Chondrocyte (in vitro differentiated cells): Measurements from ENCODE around the gene GRM7. TPM values are rescaled to one million over a fixed set of nuclear protein-coding genes. Genes with fewer than 3 reads are reported as not detected.

Source experiments
- DNase-seq: peaks from one replicate; pipeline ENCODE4 v3.0.0; 2021; ENCODE audit warnings: mixed read lengths, low spot score
- H3K27ac Mint-ChIP-seq: one replicate; pipeline ENCODE4 v1.8.0; 2021; ENCODE audit warnings: mild to moderate bottlenecking, moderate library complexity, mixed read lengths; ENCODE audit not compliant: unreplicated experiment
- H3K27me3 Mint-ChIP-seq: 2 replicates; pipeline ENCODE4 v1.8.0; 2021; ENCODE audit warnings: low read depth, mixed read lengths
- H3K36me3 Mint-ChIP-seq: 2 replicates; pipeline ENCODE4 v1.8.0; 2021; ENCODE audit warnings: low read depth, mixed read lengths
- H3K4me1 Mint-ChIP-seq: 2 replicates; pipeline ENCODE4 v1.8.0; 2021; ENCODE audit warnings: low read depth, mild to moderate bottlenecking, mixed read lengths
- H3K4me3 Mint-ChIP-seq: one replicate; pipeline ENCODE4 v1.8.0; 2021; ENCODE audit warnings: mild to moderate bottlenecking, moderate library complexity, mixed read lengths; ENCODE audit not compliant: unreplicated experiment
- H3K9me3 Mint-ChIP-seq: 2 replicates; pipeline ENCODE4 v1.8.0; 2021; ENCODE audit warnings: low read depth, mixed read lengths
- total RNA-seq: library from RNA; stranded (reverse); gene quantifications from 3 replicates; pipeline ENCODE4 v1.2.1, GENCODE V29; 2021
- TF ChIP-seq, protein P1 (sequence below): fragments of 200-600 bp; sonication (generic); IDR thresholded peaks from 2 replicates; pipeline ENCODE4 v1.5.0; 2021; ENCODE audit warnings: antibody characterized with exemption, mild to moderate bottlenecking, moderate library complexity

GRM7 gene
- total RNA-seq, 1 donor from 2014 or later, result not detected

DNA sequence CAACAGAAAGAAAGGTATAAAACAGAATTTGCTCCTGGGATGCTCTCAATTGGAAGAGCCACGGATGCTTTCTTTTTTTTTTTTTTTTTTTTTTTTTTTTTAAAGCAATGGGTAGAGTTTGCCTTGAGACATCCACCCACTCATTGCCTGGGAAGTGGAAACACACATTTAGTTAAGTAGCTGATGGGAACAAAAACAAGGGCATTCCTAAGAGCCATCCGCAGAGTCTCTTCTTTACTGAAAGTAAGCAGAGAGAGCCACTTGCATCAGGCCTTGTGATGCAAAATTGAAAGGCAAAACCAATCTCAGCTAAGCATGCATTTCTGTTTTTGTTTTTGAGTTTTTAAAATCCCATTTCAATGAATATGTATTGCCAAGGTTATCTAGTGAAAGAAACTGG, 852.8 kb downstream of the GRM7 start:
- TF ChIP-seq, protein P1, sequence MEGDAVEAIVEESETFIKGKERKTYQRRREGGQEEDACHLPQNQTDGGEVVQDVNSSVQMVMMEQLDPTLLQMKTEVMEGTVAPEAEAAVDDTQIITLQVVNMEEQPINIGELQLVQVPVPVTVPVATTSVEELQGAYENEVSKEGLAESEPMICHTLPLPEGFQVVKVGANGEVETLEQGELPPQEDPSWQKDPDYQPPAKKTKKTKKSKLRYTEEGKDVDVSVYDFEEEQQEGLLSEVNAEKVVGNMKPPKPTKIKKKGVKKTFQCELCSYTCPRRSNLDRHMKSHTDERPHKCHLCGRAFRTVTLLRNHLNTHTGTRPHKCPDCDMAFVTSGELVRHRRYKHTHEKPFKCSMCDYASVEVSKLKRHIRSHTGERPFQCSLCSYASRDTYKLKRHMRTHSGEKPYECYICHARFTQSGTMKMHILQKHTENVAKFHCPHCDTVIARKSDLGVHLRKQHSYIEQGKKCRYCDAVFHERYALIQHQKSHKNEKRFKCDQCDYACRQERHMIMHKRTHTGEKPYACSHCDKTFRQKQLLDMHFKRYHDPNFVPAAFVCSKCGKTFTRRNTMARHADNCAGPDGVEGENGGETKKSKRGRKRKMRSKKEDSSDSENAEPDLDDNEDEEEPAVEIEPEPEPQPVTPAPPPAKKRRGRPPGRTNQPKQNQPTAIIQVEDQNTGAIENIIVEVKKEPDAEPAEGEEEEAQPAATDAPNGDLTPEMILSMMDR, result no peak
- peaks cover 5% of the 10 kb centered on the region for H3K9me3 Mint-ChIP-seq
- no peak overlapping the region for H3K4me3 Mint-ChIP-seq
- no peak for DNase-seq
- H3K27me3 Mint-ChIP-seq, result peaks cover 2% of the 10 kb centered on the region
- no peak overlapping the region for H3K27ac Mint-ChIP-seq
- H3K4me1 Mint-ChIP-seq, result no peaks in the 10 kb centered on the region
- no peaks in the 10 kb centered on the region for H3K36me3 Mint-ChIP-seq

DNA sequence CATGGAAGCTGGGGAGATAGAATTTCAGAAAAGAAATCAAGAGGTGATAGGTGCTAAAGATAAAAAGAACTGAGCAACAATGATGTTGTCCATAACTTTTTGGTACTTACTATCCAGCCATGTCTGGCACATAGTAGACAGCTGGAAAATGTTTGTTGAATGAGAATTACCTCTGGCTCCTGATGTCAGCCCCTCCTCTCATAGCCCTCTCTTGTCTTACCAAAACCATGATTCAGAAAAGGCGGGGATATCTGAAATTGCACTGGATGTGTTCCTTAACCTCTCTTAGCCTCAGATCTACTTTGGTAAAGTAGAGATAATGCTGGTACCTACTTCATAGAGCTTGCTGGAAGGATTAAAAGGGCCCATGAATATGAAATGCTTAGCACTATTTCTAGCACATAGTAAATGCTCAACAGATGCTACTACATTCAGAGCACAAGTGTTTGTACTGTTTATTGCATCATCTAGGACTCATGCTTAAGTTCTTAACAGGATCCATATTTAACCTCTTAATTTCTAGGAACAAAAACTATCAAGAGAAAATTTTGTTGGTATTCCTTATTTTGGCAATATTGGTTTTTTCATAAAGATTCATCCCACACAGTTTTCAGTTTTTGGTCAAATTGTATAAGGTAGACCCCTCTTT, 859.9 kb downstream of the GRM7 start:
- Mint-ChIP-seq H3K4me3 (no peak overlapping the region), H3K4me1 (no peaks in the 10 kb centered on the region), H3K27me3 (peaks cover 2% of the 10 kb centered on the region), H3K9me3 (no peaks in the 10 kb centered on the region), H3K36me3 (no peaks in the 10 kb centered on the region), H3K27ac (no peak overlapping the region)
- no peak for DNase-seq
- TF ChIP-seq, protein P1, result no peak

DNA sequence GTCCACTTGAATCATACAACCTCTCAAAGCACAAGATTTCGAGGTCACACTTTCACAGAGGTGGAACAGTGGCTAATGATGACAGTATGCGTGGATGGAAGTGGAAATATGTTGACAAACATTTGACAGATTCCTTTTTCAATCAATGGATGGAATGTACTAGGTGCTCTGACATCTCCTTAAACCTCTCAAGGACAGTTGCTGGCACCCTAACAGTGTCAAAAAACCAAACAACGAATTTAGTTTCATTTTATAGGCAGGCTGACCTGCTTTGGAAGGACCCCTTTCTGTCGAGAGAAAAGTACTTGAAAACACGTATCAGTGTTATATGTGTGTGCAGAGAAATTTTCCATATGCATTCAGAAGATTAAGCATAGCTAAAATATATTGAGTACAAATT, 861.0 kb downstream of the GRM7 start:
- no peaks in the 10 kb centered on the region for H3K4me1 Mint-ChIP-seq
- TF ChIP-seq, protein P1, result no peak
- no peak overlapping the region for H3K4me3 Mint-ChIP-seq
- no peaks in the 10 kb centered on the region for H3K9me3 Mint-ChIP-seq
- no peak overlapping the region for H3K27ac Mint-ChIP-seq
- H3K36me3 Mint-ChIP-seq, result no peaks in the 10 kb centered on the region
- H3K27me3 Mint-ChIP-seq, result peaks cover 2% of the 10 kb centered on the region
- DNase-seq, result no peak

DNA sequence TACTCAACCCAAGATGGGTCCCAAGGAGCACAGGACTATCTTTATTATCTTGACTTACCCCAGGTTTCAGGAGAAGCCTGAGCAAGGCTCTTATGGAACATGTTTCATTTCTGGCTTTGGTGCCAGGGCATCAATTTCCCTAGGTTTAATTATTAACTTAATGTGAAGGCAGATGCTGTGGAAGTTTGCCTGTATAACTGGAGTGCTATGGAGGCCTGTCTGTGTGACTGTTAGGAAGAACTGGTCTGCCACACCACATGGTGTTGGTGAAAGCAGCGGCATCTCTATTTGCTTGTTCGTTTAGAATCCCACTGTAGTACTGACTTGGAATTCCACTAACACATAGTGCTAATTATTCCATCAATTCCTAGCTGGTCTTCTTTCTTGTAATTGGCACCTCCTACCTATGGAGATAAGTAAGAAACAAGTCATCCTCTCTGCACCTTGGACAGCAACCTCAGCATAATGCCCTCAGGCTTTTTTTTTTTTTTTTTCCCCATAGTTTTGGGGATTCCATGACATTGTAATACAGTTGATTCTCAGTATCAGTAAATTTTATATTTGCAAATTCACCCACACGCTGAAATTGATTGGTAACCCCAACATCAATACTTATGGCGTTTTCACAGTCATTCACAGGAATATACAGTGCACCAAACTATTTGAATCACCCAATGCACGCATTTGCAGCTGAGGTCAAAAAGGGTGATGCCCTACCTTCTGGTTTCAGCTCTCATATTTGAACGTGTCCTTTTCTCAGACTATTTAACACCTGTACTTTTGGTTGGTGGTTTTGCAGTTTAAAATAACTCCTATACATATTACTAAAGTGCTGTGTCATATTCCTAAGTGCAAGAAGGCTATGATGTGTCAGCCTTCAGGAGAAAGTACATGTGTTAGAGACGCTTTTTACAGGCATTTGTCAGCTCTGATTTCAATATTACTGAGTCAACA, 867.9 kb downstream of the GRM7 start:
- H3K27me3 Mint-ChIP-seq, result peaks cover 3% of the 10 kb centered on the region
- no peaks in the 10 kb centered on the region for H3K36me3 Mint-ChIP-seq
- DNase-seq, result no peak
- no peak overlapping the region for H3K27ac Mint-ChIP-seq
- TF ChIP-seq, protein P1, result no peak
- no peak overlapping the region for H3K4me3 Mint-ChIP-seq
- H3K9me3 Mint-ChIP-seq, result no peaks in the 10 kb centered on the region
- no peaks in the 10 kb centered on the region for H3K4me1 Mint-ChIP-seq

DNA sequence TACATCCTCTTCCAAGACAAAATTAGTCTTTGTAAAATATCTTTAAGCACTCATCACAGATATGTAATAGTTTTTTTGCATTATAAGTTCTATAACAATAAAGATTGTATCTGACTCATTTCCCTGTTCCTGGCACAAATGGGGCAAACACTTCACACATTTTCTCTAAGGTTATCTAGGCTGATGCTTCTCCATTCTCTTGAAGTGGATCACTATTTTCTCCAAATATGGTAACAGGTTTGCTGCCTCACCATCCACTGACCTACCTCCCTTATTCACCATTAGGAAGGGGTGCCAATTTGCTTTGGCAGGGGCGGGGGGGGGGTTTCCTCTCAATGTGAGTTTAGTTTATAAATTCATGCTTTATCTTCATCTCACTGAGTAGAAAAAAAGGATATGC, 873.0 kb downstream of the GRM7 start:
- Mint-ChIP-seq H3K36me3 (no peaks in the 10 kb centered on the region), H3K27ac (no peak overlapping the region), H3K27me3 (no peaks in the 10 kb centered on the region), H3K9me3 (no peaks in the 10 kb centered on the region), H3K4me1 (no peaks in the 10 kb centered on the region), H3K4me3 (no peak overlapping the region)
- no peak for DNase-seq
- TF ChIP-seq, protein P1, result no peak
